GM21786 (cell line): ENCODE data around the gene CSNK2B.

ENCODE experiments used
- ATAC-seq: cut with Tn5 transposase; IDR thresholded peaks from one replicate; pipeline ENCODE4 v1.9.1; 2021; ENCODE audit not compliant: unreplicated experiment

Gene CSNK2B

GRCh38 chr6:31660381-31661261 lies 5.3 kb upstream of the CSNK2B start, which contains the start of gene C6orf47:
C6orf47 (minus strand) TSS chr6:31660778; CDS start chr6:31659947, 831 bp downstream.
- peak; percentile 49 for ATAC-seq

GRCh38 chr6:31661262-31662123 lies 4.4 kb upstream of the CSNK2B start:
- no peak for ATAC-seq

- ATAC-seq, result no peak
Observed at GRCh38 chr6:31662124-31662723, 3.7 kb upstream of the CSNK2B start.

- no peak for ATAC-seq
Observed at GRCh38 chr6:31663126-31663960, 2.5 kb upstream of the CSNK2B start.

- no peak for ATAC-seq
Observed at GRCh38 chr6:31663961-31664789, 1.7 kb upstream of the CSNK2B start.

- no peak for ATAC-seq
Observed at GRCh38 chr6:31664790-31665500, 935 bp upstream of the CSNK2B start, which contains the start of gene GPANK1. GPANK1 (minus strand) TSS chr6:31664997; CDS start chr6:31664478, 519 bp downstream.

- ATAC-seq, result no peak
Observed at GRCh38 chr6:31666337-31666965, 571 bp downstream of the CSNK2B start.

- no peak for ATAC-seq
Observed at GRCh38 chr6:31669676-31670075, 3.8 kb downstream of the CSNK2B start, which contains the start of gene LY6G5B. LY6G5B (plus strand) TSS chr6:31669976; CDS start chr6:31670951, 975 bp downstream.

GRCh38 chr6:31676322-31676903 lies 10.5 kb downstream of the CSNK2B start:
- no peak for ATAC-seq

- no peak for ATAC-seq
Observed at GRCh38 chr6:31676904-31677303, 11.0 kb downstream of the CSNK2B start.

- no peak for ATAC-seq
Observed at GRCh38 chr6:31677955-31678354, 12.1 kb downstream of the CSNK2B start.

- ATAC-seq, result no peak
Observed at GRCh38 chr6:31680226-31681134, 14.6 kb downstream of the CSNK2B start, which contains the start of gene LY6G5C. LY6G5C (minus strand) TSS chr6:31681067; CDS start chr6:31680373, 694 bp downstream.

- no peak for ATAC-seq
Observed at GRCh38 chr6:31681135-31681671, 15.3 kb downstream of the CSNK2B start.

- ATAC-seq, result no peak
Observed at GRCh38 chr6:31683591-31683990, 17.7 kb downstream of the CSNK2B start.

GRCh38 chr6:31686483-31686882 lies 20.6 kb downstream of the CSNK2B start:
- ATAC-seq, result no peak

- no peak for ATAC-seq
Observed at GRCh38 chr6:31687321-31687720, 21.4 kb downstream of the CSNK2B start.
